Bronchial epithelial cell (primary cell): ENCODE measurements around the gene LDHAL6B. TPM values are rescaled to one million over a fixed set of nuclear protein-coding genes. Genes with fewer than 3 reads are reported as not detected.

ENCODE experiments used
- DNase-seq: peaks from one replicate; pipeline ENCODE4 v3.0.0-alpha.2; 2010; ENCODE audit warnings: low read depth
- FAIRE-seq: peaks from 2 replicates; lab custom pipeline; 2011; peaks lifted over from hg19 to GRCh38; lab: Jason Lieb, UNC
- H3K27me3 ChIP-seq: 2 replicates; pipeline ENCODE4 v1.5.1; 2011; ENCODE audit warnings: low read length; ENCODE audit not compliant: control insufficient read depth, insufficient read depth
- H3K36me3 ChIP-seq: 2 replicates; pipeline ENCODE4 v1.5.1; 2011; ENCODE audit warnings: low read length; ENCODE audit not compliant: control insufficient read depth, insufficient read depth
- H3K4me3 ChIP-seq: 2 replicates; pipeline ENCODE4 v1.5.1; 2011; ENCODE audit warnings: mild to moderate bottlenecking, low read depth, low read length, control low read depth
- total RNA-seq: library from RNA; depleted of rRNA; stranded (reverse); fragments of >200 nt; gene quantifications from 2 replicates; pipeline ENCODE4 v1.2.1, GENCODE V29; 2014
- TF ChIP-seq, protein P1 (sequence below): IDR thresholded peaks from 2 replicates; pipeline ENCODE4 v1.5.1; 2011; ENCODE audit warnings: mild to moderate bottlenecking, moderate library complexity, low read length, control low read depth, inconsistent platforms; ENCODE audit not compliant: insufficient read depth, severe bottlenecking

The LDHAL6B gene
- total RNA-seq, 1 donor from 2014 or later = not detected

DNA sequence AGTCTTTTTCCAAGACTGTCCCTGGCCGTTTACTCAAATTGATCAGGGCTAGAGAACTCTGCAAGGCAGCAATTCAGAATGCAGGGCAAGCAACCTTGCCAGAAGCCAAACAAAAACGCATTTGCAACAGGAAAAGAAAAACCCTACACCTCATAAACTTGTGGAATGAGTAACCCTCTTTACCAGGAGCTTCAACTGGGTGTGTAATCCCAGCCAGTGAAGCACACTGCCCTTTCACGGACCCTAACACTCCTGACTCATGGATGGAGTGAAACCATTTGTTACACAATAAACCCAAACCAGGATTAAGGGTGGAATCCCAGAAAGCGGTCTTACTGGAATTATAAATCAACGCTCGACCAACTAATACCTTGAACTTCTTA, 14.8 kb upstream of the LDHAL6B start:
- H3K4me3 ChIP-seq = no peak overlapping the region
- H3K36me3 ChIP-seq = peaks cover 15% of the 10 kb centered on the region
- peak; percentile 93 for FAIRE-seq
- DNase-seq = peak; percentile 99
- TF ChIP-seq, protein P1, sequence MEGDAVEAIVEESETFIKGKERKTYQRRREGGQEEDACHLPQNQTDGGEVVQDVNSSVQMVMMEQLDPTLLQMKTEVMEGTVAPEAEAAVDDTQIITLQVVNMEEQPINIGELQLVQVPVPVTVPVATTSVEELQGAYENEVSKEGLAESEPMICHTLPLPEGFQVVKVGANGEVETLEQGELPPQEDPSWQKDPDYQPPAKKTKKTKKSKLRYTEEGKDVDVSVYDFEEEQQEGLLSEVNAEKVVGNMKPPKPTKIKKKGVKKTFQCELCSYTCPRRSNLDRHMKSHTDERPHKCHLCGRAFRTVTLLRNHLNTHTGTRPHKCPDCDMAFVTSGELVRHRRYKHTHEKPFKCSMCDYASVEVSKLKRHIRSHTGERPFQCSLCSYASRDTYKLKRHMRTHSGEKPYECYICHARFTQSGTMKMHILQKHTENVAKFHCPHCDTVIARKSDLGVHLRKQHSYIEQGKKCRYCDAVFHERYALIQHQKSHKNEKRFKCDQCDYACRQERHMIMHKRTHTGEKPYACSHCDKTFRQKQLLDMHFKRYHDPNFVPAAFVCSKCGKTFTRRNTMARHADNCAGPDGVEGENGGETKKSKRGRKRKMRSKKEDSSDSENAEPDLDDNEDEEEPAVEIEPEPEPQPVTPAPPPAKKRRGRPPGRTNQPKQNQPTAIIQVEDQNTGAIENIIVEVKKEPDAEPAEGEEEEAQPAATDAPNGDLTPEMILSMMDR = no peak
- no peaks in the 10 kb centered on the region for H3K27me3 ChIP-seq

DNA sequence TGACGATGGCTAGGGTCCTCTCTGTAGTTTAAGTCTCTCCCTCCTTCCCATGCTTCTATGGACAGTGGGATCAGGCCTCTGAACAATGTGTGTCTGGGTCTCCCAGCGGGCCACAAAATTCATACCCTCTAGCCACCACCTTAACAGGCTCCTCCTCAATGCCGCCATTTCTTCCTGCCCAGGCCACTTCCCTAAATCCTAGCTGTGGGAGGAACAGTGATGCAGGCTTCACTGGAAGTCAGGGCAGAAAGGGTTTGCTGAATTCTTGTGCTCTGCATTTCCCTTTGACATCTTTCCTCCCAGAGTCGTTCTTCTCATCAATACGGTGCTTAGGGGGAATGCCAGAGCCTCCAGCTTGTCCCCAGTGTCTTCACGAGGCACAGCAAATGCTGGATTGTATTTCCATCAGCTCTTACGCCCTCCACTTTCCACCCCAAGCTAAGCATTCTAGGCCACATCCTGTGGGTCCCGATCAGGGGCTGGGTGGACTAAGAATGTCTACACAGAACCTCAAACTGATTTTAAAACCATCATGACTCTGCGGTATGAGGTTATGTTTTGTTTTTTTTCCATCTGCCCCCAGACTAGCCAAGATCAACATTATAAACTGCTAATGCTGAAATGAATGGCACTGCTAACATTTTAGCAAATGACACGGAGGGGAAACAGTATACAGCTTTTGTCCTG, 11.9 kb upstream of the LDHAL6B start:
- H3K27me3 ChIP-seq = no peaks in the 10 kb centered on the region
- no peak for DNase-seq
- H3K4me3 ChIP-seq = no peak overlapping the region
- peaks cover 8% of the 10 kb centered on the region for H3K36me3 ChIP-seq
- TF ChIP-seq, protein P1 = no peak
- FAIRE-seq = no peak

DNA sequence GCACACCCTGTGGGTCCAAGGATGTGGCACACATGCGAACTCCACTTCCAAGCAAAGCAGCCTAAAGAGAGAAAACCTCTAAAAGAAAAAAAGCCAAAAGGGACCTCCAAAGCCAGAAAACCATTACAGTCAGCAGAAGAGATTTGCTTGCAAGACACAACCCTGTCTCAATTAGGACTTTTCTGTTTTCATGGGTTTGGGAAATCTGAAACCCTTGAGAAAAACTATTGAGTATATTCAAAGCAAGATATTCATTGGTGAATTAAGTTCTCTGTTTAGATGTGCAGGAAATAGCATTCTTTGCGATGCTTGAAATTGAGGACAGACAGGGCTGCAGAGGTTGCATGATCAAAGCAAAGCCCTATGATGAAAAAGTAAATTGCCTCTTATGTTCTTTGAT, 10.2 kb upstream of the LDHAL6B start:
- FAIRE-seq = no peak
- DNase-seq = no peak
- Histone ChIP-seq H3K4me3 (no peak overlapping the region), H3K27me3 (no peaks in the 10 kb centered on the region), H3K36me3 (peaks cover 10% of the 10 kb centered on the region)
- TF ChIP-seq, protein P1 = no peak

DNA sequence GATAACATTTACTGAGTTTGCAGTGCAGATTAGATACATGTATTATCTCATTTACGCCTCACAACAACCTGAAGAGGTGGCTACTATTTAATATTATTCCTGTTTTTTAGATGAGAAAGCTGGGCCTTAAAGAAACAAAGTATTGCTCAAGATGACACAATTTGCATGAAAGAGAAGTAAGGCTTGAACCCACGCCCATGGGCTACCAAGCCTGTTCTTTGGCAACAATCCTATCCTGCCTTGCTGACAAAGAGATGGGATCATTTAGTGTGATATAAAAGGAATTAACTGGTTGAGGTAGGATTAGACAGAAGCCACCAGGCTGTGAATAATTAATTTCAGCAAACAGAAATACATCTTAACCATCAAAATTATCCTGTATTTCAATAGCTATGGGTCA, 9.2 kb upstream of the LDHAL6B start:
- FAIRE-seq = no peak
- Histone ChIP-seq H3K27me3 (no peaks in the 10 kb centered on the region), H3K36me3 (peaks cover 12% of the 10 kb centered on the region), H3K4me3 (no peak overlapping the region)
- TF ChIP-seq, protein P1 = no peak
- no peak for DNase-seq

DNA sequence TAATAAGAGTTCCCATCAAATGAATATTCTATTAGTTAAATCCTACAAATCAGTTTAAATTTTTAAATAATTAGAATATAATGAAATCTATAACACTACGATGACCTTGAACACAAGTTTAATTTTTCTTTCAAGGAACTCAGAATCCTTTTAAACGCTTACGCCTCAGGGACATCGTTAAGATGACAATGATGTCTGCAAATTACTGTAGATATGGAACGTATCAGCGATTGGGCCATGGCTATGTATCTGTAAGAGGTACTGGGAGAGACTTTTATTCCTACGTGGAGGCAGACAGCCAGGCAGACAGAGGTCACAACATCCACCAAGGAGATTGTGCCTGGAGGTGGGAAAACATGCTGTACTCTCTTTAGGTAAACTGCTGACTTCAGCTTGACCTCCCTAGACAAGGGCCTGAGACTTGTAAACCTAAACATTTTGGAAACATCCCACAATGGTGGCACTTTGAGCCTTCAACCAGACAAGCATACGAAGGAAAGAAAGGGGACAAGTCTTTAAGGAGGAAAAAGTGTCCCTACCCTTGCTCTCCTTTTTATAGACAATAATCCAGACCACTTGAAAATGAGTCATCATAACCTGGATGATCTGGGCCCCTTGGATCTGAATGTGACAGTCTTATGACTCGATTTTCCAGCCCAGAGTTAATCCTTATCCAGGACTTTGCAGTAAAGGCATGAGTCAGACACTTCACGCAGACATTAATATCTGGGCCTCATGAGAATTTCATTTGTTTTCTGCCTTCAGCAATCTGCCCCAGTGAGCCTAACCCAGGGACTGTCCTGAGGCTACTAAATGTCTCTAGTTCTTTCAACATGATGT, 6.8 kb upstream of the LDHAL6B start:
- FAIRE-seq (no peak), DNase-seq (peak; percentile 77)
- Histone ChIP-seq H3K27me3 (no peaks in the 10 kb centered on the region), H3K4me3 (no peak overlapping the region), H3K36me3 (peaks cover 11% of the 10 kb centered on the region)
- TF ChIP-seq, protein P1 = no peak
